Measurements from ENCODE around the gene MSRB1.
"Not testable (repeated sequence)": the region's sequence is repeated elsewhere in the genome, so short reads cannot be mapped to it uniquely, and the experiment has no call there.

The MSRB1 gene

GRCh38 chr16:1923299-1924034 is 19.5 kb downstream of the MSRB1 start:
- no peaks in the 10 kb centered on the region for H3K36me3 Mint-ChIP-seq (ENCODE audit: low read depth)

GRCh38 chr16:1922357-1922756 is 20.6 kb downstream of the MSRB1 start:
- peak overlapping the region in 1 of 3 experiments; percentile 59 for H3K27ac Mint-ChIP-seq
- no peak for TF ChIP-seq CTCF (IDR thresholded peaks at IDR 0.05; ENCODE audit: unreplicated experiment in 3 of 3)
- peaks cover 6% of the 10 kb centered on the region for H3K4me1 Mint-ChIP-seq
- H3K9me3 Mint-ChIP-seq: peaks cover 2% of the 10 kb centered on the region
- H3K4me3 Mint-ChIP-seq: no peak overlapping the region
- H3K27me3 Mint-ChIP-seq (ENCODE audit: low read depth): peaks cover 71% of the 10 kb centered on the region
- H3K36me3 Mint-ChIP-seq (ENCODE audit: low read depth): no peaks in the 10 kb centered on the region

More at GRCh38 chr16:1923299-1924034, 19.5 kb downstream of the MSRB1 start:
- TF ChIP-seq CTCF (IDR thresholded peaks at IDR 0.05; ENCODE audit: unreplicated experiment in 3 of 3): peak; percentile 40 to 45 (median 43)
- H3K27me3 Mint-ChIP-seq (ENCODE audit: low read depth): peaks cover 66% of the 10 kb centered on the region
- no peak overlapping the region for H3K4me3 Mint-ChIP-seq
- H3K27ac Mint-ChIP-seq: peak overlapping the region in 2 of 3 experiments; percentile 38 to 51
- peaks cover 6% of the 10 kb centered on the region for H3K4me1 Mint-ChIP-seq
- H3K9me3 Mint-ChIP-seq: peaks cover 2% of the 10 kb centered on the region

- Mint-ChIP-seq H3K4me1 (peaks cover 6% of the 10 kb centered on the region), H3K27ac (no peak overlapping the region)
Measured at GRCh38 chr16:1920727-1921171, 22.2 kb downstream of the MSRB1 start.

GRCh38 chr16:1920122-1920521 is 22.9 kb downstream of the MSRB1 start:
- peak overlapping the region in 1 of 3 experiments; percentile 53 for H3K4me3 Mint-ChIP-seq
- H3K4me1 Mint-ChIP-seq; H3K9me3 Mint-ChIP-seq; H3K36me3 Mint-ChIP-seq (ENCODE audit: low read depth); H3K27ac Mint-ChIP-seq: not testable (repeated sequence)
- peaks cover 91% of the 10 kb centered on the region for H3K27me3 Mint-ChIP-seq (ENCODE audit: low read depth)

More at GRCh38 chr16:1920727-1921171, 22.2 kb downstream of the MSRB1 start:
- Mint-ChIP-seq H3K27me3 (ENCODE audit: low read depth) (peaks cover 85% of the 10 kb centered on the region), H3K4me3 (peak overlapping the region in 1 of 3 experiments; percentile 41), H3K36me3 (ENCODE audit: low read depth) (no peaks in the 10 kb centered on the region), H3K9me3 (peaks cover 2% of the 10 kb centered on the region)
- TF ChIP-seq CTCF (IDR thresholded peaks at IDR 0.05; ENCODE audit: unreplicated experiment in 3 of 3): no peak

- TF ChIP-seq CTCF (IDR thresholded peaks at IDR 0.05; ENCODE audit: unreplicated experiment in 3 of 3): no peak
- peaks cover 6% of the 10 kb centered on the region for H3K4me1 Mint-ChIP-seq
- no peak overlapping the region for H3K4me3 Mint-ChIP-seq
- H3K27me3 Mint-ChIP-seq (ENCODE audit: low read depth): peaks cover 92% of the 10 kb centered on the region
- H3K27ac Mint-ChIP-seq: no peak overlapping the region
- H3K36me3 Mint-ChIP-seq (ENCODE audit: low read depth): no peaks in the 10 kb centered on the region
- peaks cover 2% of the 10 kb centered on the region for H3K9me3 Mint-ChIP-seq
Measured at GRCh38 chr16:1919327-1919998, 23.5 kb downstream of the MSRB1 start.

Data from nephron (organoid).